Ovary (tissue), 9 donors: ENCODE results near the gene RPL18A. TPM values are rescaled to one million over a fixed set of nuclear protein-coding genes. Genes with fewer than 3 reads are reported as not detected.
A peak's percentile ranks its signal among the peaks of the same experiment; 100 is the strongest.
"Not testable (repeated sequence)": the region's sequence is repeated elsewhere in the genome, so short reads cannot be mapped to it uniquely, and the experiment has no call there.

Experiments
- DNase-seq, 5 donors: peaks; one replicate each; pipeline ENCODE4 v3.0.0-alpha.2; 2019 to 2020
- H3K27ac ChIP-seq, 2 donors: fragments of 200-600 bp; one replicate each; pipeline versions ENCODE4 v1.5.1 to v1.8.0; 2019 to 2022
- H3K27me3 ChIP-seq: fragments of 200-600 bp; one replicate; pipeline ENCODE4 v1.8.0; 2022
- H3K36me3 ChIP-seq: fragments of 200-600 bp; sonication (generic); one replicate; pipeline ENCODE4 v1.5.1; 2019
- H3K4me1 ChIP-seq: one replicate; pipeline ENCODE4 v1.8.1; 2013; ENCODE audit warnings: mild to moderate bottlenecking, moderate library complexity; ENCODE audit not compliant: insufficient read depth
- H3K4me3 ChIP-seq: fragments of 200-600 bp; sonication (generic); one replicate; pipeline ENCODE4 v1.5.1; 2017
- H3K9me3 ChIP-seq, 2 donors: fragments of 200-600 bp in 1 of 2; sonication (generic) in 1 of 2; one replicate each; pipeline versions ENCODE4 v1.5.1 to v1.8.1; 2013 to 2019; ENCODE audit warnings: mild to moderate bottlenecking in 1 of 2, moderate library complexity in 1 of 2
- CTCF ChIP-seq, 3 donors: fragments of 450-650 bp in 2 of 3; fragments of 200-600 bp in 1 of 3; IDR thresholded peaks; one replicate each; pipeline versions ENCODE4 v1.5.1 to v1.8.0; 2016 to 2022; ENCODE audit warnings: antibody characterized with exemption in 3 of 3, mild to moderate bottlenecking in 1 of 3
- EP300 ChIP-seq: sonication (generic); formaldehyde crosslinking; IDR thresholded peaks from one replicate; pipeline ENCODE4 v1.6.1; 2017; ENCODE audit warnings: antibody characterized with exemption
- POLR2A ChIP-seq: fragments of 450-650 bp; IDR thresholded peaks from one replicate; pipeline ENCODE4 v1.6.1; 2017; ENCODE audit warnings: antibody characterized with exemption, mild to moderate bottlenecking, moderate library complexity
- WGBS, 3 donors: extraction: QIAGEN DNeasy Blood & Tissue Kit in 1 of 3; methylation state at CpG; one replicate each; pipeline versions ENCODE4 v1.1.5 to v1.1.7; 2013 to 2017; 5-methylcytosine and 5-hydroxymethylcytosine counted together
- intact Hi-C, 4 donors: fragments of 100-400 bp; cut with DNase I; formaldehyde crosslinking; loops; one replicate each; pipeline versions ENCODE4 v1.11.0 to v1.15.1; 2022 to 2023
- polyA plus RNA-seq, 2 donors: library from polyadenylated mRNA; stranded (reverse); fragments of 200-250 nt in 1 of 2; fragments of 350-450 nt in 1 of 2; fragmentation: Illumina TruSeq in 1 of 2; extraction: RNeasy Lipid Tissue Mini Kit (QIAGEN cat#74804) in 1 of 2; gene quantifications; one replicate each; pipeline ENCODE4 v1.2.3, GENCODE V29; 2013 to 2014
- total RNA-seq, 7 donors: library from RNA; depleted of rRNA in 2 of 7; stranded (reverse); fragments of >200 nt in 2 of 7; fragmentation: NEBNext Ultra II Directional in 3 of 7; extraction: Animal tissue kit (Norgen Biotek cat#: 25700) in 3 of 7; gene quantifications; one replicate each; pipeline versions ENCODE4 v1.1.0 to v1.2.4, GENCODE V29; 2016 to 2023
- donor health status: DM: no; HTN: no; CAD: no; lungs with moderate emphysema.
- donor health status: DM: no; HTN: no; CAD: no.
- donor health status: Bipolar disorder and iron deficiency.
- donor health status: DM: yes; HTN: yes; CAD: no.
- donor health status: DM: no; HTN: no; CAD: no.
- donor health status: DM: yes; HTN: yes; CAD: no.

Gene RPL18A
- total and polyA plus RNA-seq, 9 donors, result 636 to 5,071 (median 3,195) TPM

- Histone ChIP-seq H3K27me3 (no peaks in the 10 kb centered on the region), H3K9me3 (no peaks in the 10 kb centered on the region), H3K4me3 (no peak overlapping the region), H3K36me3 (no peaks in the 10 kb centered on the region), H3K4me1 (no peaks in the 10 kb centered on the region), H3K27ac (no peak overlapping the region)
- DNase-seq, result no peak
- intact Hi-C loops, result no loop called here
- no peak for TF ChIP-seq POLR2A
- TF ChIP-seq EP300, result no peak
- no peak for TF ChIP-seq CTCF (IDR thresholded peaks at IDR 0.05)
- WGBS, 3 donors, result 58 to 72% (median 70%) methylated on average over 25 to 33 of the region's 33 CpGs
Measured at GRCh38 chr19:17883627-17884410, 24.1 kb downstream of the RPL18A start.

- no peaks in the 10 kb centered on the region for H3K36me3 ChIP-seq
- 63 to 79% (median 71%) methylated on average over 7 of the region's 7 CpGs for WGBS, 3 donors
- no peak overlapping the region for H3K4me3 ChIP-seq
- intact Hi-C loops, result no loop called here
- H3K27me3 ChIP-seq, result no peaks in the 10 kb centered on the region
- H3K9me3 ChIP-seq, result no peaks in the 10 kb centered on the region
- no peak for DNase-seq
- no peak for TF ChIP-seq POLR2A
- TF ChIP-seq CTCF (IDR thresholded peaks at IDR 0.05), result no peak
- no peak for TF ChIP-seq EP300
- H3K27ac ChIP-seq, result no peak overlapping the region
- no peaks in the 10 kb centered on the region for H3K4me1 ChIP-seq
Measured at GRCh38 chr19:17886515-17886914, 26.8 kb downstream of the RPL18A start.

GRCh38 chr19:17887221-17887620, 27.5 kb downstream of the RPL18A start:
- H3K36me3 ChIP-seq, H3K9me3 ChIP-seq, intact Hi-C loops, DNase-seq, H3K27me3 ChIP-seq, H3K4me1 ChIP-seq, H3K27ac ChIP-seq, H3K4me3 ChIP-seq: not testable (repeated sequence)
- 69 to 76% (median 69%) methylated on average over 4 of the region's 4 CpGs for WGBS, 3 donors

GRCh38 chr19:17888260-17888659, 28.6 kb downstream of the RPL18A start:
- 52 to 75% (median 62%) methylated on average over 7 of the region's 7 CpGs for WGBS, 3 donors
- no peak for DNase-seq
- H3K4me3 ChIP-seq, result no peak overlapping the region
- H3K4me1 ChIP-seq, result no peaks in the 10 kb centered on the region
- no peak for TF ChIP-seq CTCF (IDR thresholded peaks at IDR 0.05)
- no peak for TF ChIP-seq POLR2A
- no peak for TF ChIP-seq EP300
- intact Hi-C loops, result no loop called here
- no peaks in the 10 kb centered on the region for H3K9me3 ChIP-seq
- H3K27ac ChIP-seq, result no peak overlapping the region
- H3K27me3 ChIP-seq, result no peaks in the 10 kb centered on the region
- no peaks in the 10 kb centered on the region for H3K36me3 ChIP-seq

GRCh38 chr19:17889609-17890214, 30.0 kb downstream of the RPL18A start:
- no peaks in the 10 kb centered on the region for H3K27me3 ChIP-seq
- H3K9me3 ChIP-seq, result no peaks in the 10 kb centered on the region
- H3K4me3 ChIP-seq, result no peak overlapping the region
- intact Hi-C loops, result no loop called here
- H3K36me3 ChIP-seq, result no peaks in the 10 kb centered on the region
- no peaks in the 10 kb centered on the region for H3K4me1 ChIP-seq
- no peak overlapping the region for H3K27ac ChIP-seq
- TF ChIP-seq EP300 (no peak), CTCF (IDR thresholded peaks at IDR 0.05) (no peak), POLR2A (no peak)
- 15 to 21% (median 18%) methylated on average over 18 of the region's 18 CpGs for WGBS, 3 donors
- peak in 2 of 5 donors; percentile 43 to 71 for DNase-seq
